Muscle layer of colon (tissue), 2 donors: ENCODE data around the gene CCDC171.

Source experiments
- H3K27ac ChIP-seq: one replicate; pipeline ENCODE4 v1.7.0; 2013; ENCODE audit warnings: low read depth, mild to moderate bottlenecking, low read length, moderate library complexity
- H3K27me3 ChIP-seq, 2 donors: one replicate each; pipeline ENCODE4 v1.7.0; 2013; ENCODE audit warnings: low read length in 2 of 2, mild to moderate bottlenecking in 2 of 2; ENCODE audit not compliant: insufficient read depth in 2 of 2, control insufficient read depth in 1 of 2
- H3K36me3 ChIP-seq: one replicate; pipeline ENCODE4 v1.7.0; 2013; ENCODE audit warnings: mild to moderate bottlenecking, low read length; ENCODE audit not compliant: insufficient read depth
- H3K4me1 ChIP-seq: one replicate; pipeline ENCODE4 v1.7.0; 2013; ENCODE audit warnings: mild to moderate bottlenecking, low read length; ENCODE audit not compliant: insufficient read depth
- H3K4me3 ChIP-seq, 2 donors: one replicate each; pipeline ENCODE4 v1.7.0; 2013; ENCODE audit warnings: low read length in 2 of 2, low read depth in 1 of 2, mild to moderate bottlenecking in 1 of 2, moderate library complexity in 1 of 2
- H3K9ac ChIP-seq: one replicate; pipeline ENCODE4 v1.7.0; 2013; ENCODE audit warnings: low read length
- H3K9me3 ChIP-seq: one replicate; pipeline ENCODE4 v1.7.0; 2013; ENCODE audit warnings: mild to moderate bottlenecking, low read length
- donor health status: abdominal sarcoma.
- donor health status: Adenocarcinoma of cecum.

The CCDC171 gene

DNA sequence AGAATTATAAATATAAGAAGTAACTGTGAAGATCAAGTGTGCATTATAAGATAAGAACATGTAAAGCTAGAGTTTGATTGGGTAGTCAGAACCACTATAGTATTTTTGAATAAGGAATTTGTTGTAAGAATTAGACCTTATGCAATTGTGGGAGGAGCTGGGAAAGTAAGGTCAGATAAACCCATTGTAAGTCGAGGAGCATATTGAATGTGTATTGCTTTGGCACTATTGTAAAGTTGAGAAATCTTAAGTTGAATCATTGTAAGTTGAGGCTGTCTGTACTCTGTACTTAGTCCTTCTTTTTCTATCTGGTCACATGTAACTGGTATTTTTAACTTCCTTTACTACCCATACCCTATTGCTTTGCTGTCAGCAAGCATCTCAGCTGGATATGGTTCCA is 158.7 kb downstream of the CCDC171 start:
- Histone ChIP-seq H3K27ac (no peak overlapping the region), H3K9ac (no peak overlapping the region), H3K4me3 (no peak overlapping the region), H3K36me3 (no peaks in the 10 kb centered on the region), H3K4me1 (no peaks in the 10 kb centered on the region), H3K27me3 (no peaks in the 10 kb centered on the region), H3K9me3 (no peaks in the 10 kb centered on the region)

DNA sequence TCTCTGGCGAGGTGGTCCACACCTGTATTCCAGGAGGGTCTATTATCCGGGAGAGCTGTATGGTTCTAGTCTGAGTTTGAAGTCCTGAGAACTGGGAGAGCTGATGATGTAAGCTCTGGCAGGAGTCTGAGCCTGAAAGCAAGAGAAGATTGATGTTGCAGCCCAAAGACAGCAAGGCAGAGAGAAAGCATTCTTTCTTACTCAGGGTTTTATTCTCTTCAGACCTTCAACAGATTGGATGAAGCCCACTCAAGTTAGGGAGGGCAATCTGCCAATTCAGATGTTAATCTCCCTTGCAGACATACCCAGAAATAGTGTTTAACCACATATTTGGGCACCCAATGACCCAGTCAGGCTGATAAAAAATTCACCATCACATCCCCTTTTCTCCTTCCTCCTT is 159.1 kb downstream of the CCDC171 start:
- H3K4me3 ChIP-seq, result no peak overlapping the region
- H3K36me3 ChIP-seq, result no peaks in the 10 kb centered on the region
- no peaks in the 10 kb centered on the region for H3K27me3 ChIP-seq
- no peaks in the 10 kb centered on the region for H3K4me1 ChIP-seq
- H3K9ac ChIP-seq, result no peak overlapping the region
- H3K27ac ChIP-seq, result no peak overlapping the region
- no peaks in the 10 kb centered on the region for H3K9me3 ChIP-seq

DNA sequence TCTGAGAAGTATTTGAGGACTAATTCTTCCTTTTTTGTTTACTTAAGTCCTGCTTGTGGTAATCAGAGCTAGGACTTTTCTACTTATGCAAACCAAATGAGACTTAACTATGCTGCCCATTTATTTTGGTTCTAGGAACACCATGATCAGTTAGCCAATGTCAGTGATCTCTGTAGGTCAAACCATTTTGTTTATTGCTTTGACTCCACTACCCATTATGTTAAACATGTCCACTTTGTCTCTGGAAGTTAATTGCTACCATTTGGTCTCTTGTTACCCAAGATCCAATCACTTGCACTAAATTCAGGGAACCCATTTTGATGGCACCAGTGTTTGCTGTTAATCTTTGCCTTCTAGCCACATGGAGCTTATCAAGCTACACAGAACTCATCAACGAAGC is 161.9 kb downstream of the CCDC171 start:
- Histone ChIP-seq H3K4me3 (no peak overlapping the region), H3K4me1 (no peaks in the 10 kb centered on the region), H3K27ac (no peak overlapping the region), H3K9ac (no peak overlapping the region), H3K9me3 (no peaks in the 10 kb centered on the region), H3K27me3 (no peaks in the 10 kb centered on the region), H3K36me3 (no peaks in the 10 kb centered on the region)

DNA sequence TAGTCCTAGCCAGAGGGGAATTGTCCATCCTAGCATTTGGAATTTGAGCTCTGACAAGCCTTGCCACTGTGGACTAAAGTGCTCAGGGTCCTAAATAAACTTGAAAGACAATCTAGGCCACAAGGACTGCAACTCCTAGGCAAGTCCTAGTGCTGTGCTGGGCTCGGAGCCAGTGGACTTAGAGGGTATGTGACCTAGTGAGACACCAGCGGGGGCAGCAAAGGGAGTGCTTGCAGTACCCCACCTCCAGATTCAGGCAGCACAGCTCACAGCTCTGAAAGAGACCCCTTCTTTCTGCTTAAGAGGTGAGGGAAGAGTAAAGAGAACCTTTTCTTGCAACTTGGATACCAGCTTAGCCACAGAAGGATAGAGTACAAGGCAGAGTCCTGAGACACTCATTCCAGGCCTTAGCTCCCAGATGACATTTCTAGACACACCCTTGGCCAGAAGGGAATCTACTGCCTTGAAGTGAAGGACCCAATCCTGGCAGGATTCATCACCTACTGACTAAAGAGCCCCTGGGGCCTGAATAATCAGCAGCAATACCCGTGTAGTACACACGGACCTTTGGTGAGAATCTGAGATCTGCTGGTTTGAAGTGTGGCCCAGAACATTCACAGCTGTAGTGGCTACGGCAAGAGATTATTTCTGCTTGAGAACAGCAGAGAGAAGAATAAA is 164.6 kb downstream of the CCDC171 start:
- Histone ChIP-seq H3K36me3 (no peaks in the 10 kb centered on the region), H3K4me3 (no peak overlapping the region), H3K27me3 (no peaks in the 10 kb centered on the region), H3K4me1 (no peaks in the 10 kb centered on the region), H3K9me3 (no peaks in the 10 kb centered on the region), H3K9ac (no peak overlapping the region), H3K27ac (no peak overlapping the region)

DNA sequence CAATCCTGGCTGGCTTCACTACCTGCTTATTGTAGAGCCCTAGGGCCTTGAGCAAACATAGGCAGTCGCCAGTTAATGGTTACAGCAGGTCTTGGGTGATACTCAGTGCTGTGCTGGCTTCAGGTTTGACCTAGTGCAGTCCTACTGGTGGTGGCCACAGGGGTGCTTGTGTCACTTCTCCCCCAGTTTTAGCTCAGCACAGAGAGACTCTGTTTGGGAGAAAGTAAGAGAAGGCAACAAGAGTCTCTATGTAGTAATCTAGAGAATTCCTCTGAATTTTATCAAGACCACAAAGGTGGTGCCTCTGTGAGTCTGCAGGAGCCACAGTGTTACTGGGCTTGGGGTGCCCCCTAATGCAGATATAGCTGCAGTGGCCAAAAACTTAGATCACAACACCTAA is 165.6 kb downstream of the CCDC171 start:
- Histone ChIP-seq H3K27ac (no peak overlapping the region), H3K4me3 (no peak overlapping the region), H3K9me3 (no peaks in the 10 kb centered on the region), H3K27me3 (no peaks in the 10 kb centered on the region), H3K4me1 (no peaks in the 10 kb centered on the region), H3K36me3 (no peaks in the 10 kb centered on the region), H3K9ac (no peak overlapping the region)

DNA sequence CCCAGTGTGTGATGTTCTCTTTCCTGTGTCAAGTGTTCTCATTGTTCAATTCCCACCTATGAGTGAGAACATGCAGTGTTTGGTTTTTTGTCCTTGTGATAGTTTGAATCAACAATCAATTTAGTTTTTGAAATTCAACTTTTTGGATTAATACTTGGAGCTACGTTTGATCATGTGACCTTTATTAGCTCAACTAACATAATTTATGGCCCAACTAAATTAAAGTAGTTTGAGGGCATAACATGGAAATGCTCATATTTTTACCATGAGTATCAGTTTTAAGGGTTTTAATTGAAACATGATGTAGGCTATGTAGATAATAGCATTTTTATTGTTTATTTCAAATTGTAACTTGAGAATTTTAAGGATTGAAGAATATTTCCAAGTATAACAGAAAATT is 168.0 kb downstream of the CCDC171 start:
- no peak overlapping the region for H3K27ac ChIP-seq
- H3K9ac ChIP-seq, result no peak overlapping the region
- no peaks in the 10 kb centered on the region for H3K4me1 ChIP-seq
- H3K27me3 ChIP-seq, result no peaks in the 10 kb centered on the region
- H3K4me3 ChIP-seq, result no peak overlapping the region
- H3K36me3 ChIP-seq, result no peaks in the 10 kb centered on the region
- H3K9me3 ChIP-seq, result no peaks in the 10 kb centered on the region

DNA sequence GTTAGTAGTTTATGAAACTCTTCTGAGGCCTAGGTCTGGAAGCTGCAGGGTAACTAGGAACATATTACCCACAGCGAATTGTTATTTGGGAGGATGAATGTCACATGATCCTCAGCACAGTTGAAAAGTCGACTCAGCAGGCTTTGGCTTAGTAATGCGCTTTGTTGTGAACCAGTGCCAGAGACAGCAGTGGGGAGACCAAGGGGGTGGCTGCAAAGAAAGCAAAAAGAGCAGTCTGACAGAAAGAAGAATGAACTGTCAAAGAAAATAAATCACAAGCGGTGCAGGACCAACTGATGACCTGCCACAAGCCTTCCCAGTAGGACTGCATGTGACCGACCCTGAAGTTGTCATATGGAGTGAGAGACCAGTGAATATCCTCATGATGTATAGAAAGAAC is 170.0 kb downstream of the CCDC171 start:
- no peak overlapping the region for H3K27ac ChIP-seq
- no peaks in the 10 kb centered on the region for H3K9me3 ChIP-seq
- no peaks in the 10 kb centered on the region for H3K27me3 ChIP-seq
- H3K4me3 ChIP-seq, result no peak overlapping the region
- no peaks in the 10 kb centered on the region for H3K4me1 ChIP-seq
- no peak overlapping the region for H3K9ac ChIP-seq
- H3K36me3 ChIP-seq, result no peaks in the 10 kb centered on the region

DNA sequence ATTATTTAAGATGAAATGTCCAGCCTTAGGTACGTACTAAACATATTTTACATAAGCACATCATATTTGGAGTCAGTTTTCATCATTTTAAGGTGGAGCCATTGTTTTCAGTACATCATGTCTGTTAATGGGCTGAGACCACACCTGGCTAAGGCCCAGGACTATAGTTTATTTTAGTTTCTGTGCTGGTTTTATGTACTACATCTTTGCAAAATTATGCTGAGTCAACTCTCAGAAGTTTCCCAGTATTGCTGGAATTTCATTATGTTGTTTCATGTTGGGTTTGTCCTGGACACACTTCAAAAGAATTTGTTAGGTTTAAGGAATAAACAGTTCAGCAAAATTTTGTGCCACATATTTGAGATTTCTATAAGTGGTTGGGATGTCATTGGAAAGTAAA is 171.2 kb downstream of the CCDC171 start:
- Histone ChIP-seq H3K27me3 (no peaks in the 10 kb centered on the region), H3K9ac (no peak overlapping the region), H3K9me3 (no peaks in the 10 kb centered on the region), H3K36me3 (no peaks in the 10 kb centered on the region), H3K4me1 (no peaks in the 10 kb centered on the region), H3K4me3 (no peak overlapping the region), H3K27ac (no peak overlapping the region)

DNA sequence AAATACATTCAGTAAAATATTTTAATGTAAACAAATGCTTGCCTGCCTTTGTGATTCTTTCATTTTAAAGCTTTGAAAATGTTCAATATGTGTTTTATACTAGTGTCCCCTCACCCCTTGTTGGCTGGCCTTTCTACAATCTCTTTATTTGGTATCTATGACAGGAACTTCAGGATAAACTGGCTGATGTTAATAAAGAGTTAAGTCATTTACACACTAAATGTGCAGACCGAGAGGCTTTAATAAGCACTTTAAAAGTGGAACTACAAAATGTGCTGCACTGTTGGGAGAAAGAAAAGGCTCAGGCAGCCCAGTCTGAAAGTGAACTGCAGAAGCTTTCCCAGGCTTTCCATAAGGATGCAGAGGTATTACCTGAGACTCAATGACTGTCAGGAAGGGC is 171.8 kb downstream of the CCDC171 start:
- H3K9me3 ChIP-seq, result no peaks in the 10 kb centered on the region
- H3K4me3 ChIP-seq, result no peak overlapping the region
- no peak overlapping the region for H3K9ac ChIP-seq
- H3K4me1 ChIP-seq, result no peaks in the 10 kb centered on the region
- H3K27ac ChIP-seq, result no peak overlapping the region
- H3K36me3 ChIP-seq, result no peaks in the 10 kb centered on the region
- no peaks in the 10 kb centered on the region for H3K27me3 ChIP-seq

DNA sequence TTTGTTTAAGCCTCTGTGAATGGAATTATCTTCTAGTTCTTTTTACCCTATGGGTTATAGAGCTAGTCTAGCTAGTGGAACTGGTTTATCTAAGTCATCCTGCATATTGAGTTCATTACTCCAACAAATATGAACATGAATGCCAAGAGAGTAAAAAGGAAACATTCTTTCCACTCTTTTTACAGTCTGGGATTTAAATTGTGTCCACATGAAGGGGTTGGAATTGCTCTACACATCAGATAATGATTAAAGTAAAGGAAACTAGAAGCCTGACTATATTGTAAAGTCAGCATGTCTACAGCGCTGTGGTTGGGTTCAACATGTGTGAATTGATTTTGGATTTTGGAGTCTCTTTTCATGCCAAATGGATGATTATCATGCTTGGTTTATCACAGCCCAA is 173.1 kb downstream of the CCDC171 start:
- H3K9me3 ChIP-seq, result no peaks in the 10 kb centered on the region
- H3K27me3 ChIP-seq, result no peaks in the 10 kb centered on the region
- no peak overlapping the region for H3K9ac ChIP-seq
- no peak overlapping the region for H3K4me3 ChIP-seq
- H3K36me3 ChIP-seq, result no peaks in the 10 kb centered on the region
- H3K4me1 ChIP-seq, result no peaks in the 10 kb centered on the region
- no peak overlapping the region for H3K27ac ChIP-seq

DNA sequence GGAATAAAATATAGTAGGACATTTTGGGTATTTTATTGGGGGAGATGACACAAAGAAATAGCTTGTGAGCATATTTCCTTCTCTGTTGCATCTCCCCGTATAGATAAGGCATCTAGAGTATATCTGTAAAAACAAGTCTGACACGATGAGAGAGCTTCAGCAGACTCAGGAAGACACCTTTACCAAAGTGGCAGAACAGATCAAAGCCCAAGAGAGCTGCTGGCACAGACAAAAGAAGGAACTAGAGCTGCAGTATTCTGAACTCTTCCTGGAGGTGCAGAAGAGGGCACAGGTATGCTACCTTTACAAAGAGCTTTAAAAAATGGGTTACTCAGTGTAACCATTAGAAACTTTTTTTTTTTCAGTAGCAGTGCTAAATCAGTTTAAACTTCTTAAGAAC is 176.7 kb downstream of the CCDC171 start:
- Histone ChIP-seq H3K27me3 (no peaks in the 10 kb centered on the region), H3K36me3 (no peaks in the 10 kb centered on the region), H3K4me3 (no peak overlapping the region), H3K9ac (no peak overlapping the region), H3K9me3 (no peaks in the 10 kb centered on the region), H3K27ac (no peak overlapping the region), H3K4me1 (no peaks in the 10 kb centered on the region)

DNA sequence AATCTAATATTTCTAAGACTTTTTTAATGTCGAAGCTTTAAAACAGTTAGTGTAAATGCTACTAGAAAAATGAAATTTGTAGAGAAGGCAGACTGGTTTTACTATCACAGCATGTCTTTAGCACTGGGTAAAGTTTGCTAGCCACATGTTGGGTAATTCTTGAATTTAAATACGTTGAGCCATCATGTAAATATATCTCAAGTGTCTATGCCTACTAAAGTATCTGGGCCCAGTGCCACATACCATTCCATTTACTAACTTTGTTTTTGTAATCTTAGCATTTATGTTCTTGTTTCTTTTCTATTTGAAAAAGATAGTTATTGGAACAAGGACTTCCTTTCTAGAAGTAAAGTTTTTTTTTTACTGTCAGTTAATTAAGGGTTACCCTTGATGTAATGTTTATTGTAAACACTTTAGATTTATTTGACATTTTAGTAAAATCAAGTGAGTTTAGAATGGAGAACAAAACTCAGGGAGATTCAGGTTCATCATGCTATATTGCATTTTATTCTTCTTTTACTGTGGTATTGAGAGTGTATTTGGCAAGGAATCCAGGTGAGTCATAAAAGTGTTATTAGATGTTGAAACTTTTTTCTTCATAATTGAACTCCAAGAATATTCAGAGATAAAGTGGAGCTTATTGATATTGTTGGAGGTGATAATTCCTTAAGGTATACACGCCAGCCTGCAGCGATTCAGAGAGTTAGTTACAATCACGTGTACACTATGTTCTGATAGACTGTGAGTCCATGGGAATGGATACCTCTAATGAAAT is 182.4 kb downstream of the CCDC171 start:
- no peak overlapping the region for H3K27ac ChIP-seq

More for the DNA sequence above, 182.4 kb downstream of the CCDC171 start:
- H3K27me3 ChIP-seq, result no peaks in the 10 kb centered on the region
- H3K4me1 ChIP-seq, result peaks cover 6% of the 10 kb centered on the region
- no peak overlapping the region for H3K4me3 ChIP-seq
- no peaks in the 10 kb centered on the region for H3K36me3 ChIP-seq
- no peaks in the 10 kb centered on the region for H3K9me3 ChIP-seq
- no peak overlapping the region for H3K9ac ChIP-seq
